Measurements from ENCODE around the gene BSN. TPM values are rescaled to one million over a fixed set of nuclear protein-coding genes. Genes with fewer than 3 reads are reported as not detected.
"Not testable (repeated sequence)": the region's sequence is repeated elsewhere in the genome, so short reads cannot be mapped to it uniquely, and the experiment has no call there.

BSN gene
- polyA plus RNA-seq, 2 of the 4 experiments (the other 2 are of a cell fraction): 0.04 to 0.08 TPM

GRCh38 chr3:49689908-49690624 is 135.8 kb downstream of the BSN start:
- POLR2A ChIA-PET; DNase-seq (ENCODE audit: low read depth in 1 of 2, low spot score in 1 of 2); H3K4me1 ChIP-seq; H3K9me3 ChIP-seq; FAIRE-seq: not testable (repeated sequence)
- Histone ChIP-seq H3K27ac (peak overlapping the region; percentile 86 to 95), H3K4me3 (peak overlapping the region; percentile 92), H3K4me2 (peak overlapping the region; percentile 81)
- TF ChIP-seq, protein P1, sequence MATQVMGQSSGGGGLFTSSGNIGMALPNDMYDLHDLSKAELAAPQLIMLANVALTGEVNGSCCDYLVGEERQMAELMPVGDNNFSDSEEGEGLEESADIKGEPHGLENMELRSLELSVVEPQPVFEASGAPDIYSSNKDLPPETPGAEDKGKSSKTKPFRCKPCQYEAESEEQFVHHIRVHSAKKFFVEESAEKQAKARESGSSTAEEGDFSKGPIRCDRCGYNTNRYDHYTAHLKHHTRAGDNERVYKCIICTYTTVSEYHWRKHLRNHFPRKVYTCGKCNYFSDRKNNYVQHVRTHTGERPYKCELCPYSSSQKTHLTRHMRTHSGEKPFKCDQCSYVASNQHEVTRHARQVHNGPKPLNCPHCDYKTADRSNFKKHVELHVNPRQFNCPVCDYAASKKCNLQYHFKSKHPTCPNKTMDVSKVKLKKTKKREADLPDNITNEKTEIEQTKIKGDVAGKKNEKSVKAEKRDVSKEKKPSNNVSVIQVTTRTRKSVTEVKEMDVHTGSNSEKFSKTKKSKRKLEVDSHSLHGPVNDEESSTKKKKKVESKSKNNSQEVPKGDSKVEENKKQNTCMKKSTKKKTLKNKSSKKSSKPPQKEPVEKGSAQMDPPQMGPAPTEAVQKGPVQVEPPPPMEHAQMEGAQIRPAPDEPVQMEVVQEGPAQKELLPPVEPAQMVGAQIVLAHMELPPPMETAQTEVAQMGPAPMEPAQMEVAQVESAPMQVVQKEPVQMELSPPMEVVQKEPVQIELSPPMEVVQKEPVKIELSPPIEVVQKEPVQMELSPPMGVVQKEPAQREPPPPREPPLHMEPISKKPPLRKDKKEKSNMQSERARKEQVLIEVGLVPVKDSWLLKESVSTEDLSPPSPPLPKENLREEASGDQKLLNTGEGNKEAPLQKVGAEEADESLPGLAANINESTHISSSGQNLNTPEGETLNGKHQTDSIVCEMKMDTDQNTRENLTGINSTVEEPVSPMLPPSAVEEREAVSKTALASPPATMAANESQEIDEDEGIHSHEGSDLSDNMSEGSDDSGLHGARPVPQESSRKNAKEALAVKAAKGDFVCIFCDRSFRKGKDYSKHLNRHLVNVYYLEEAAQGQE (IDR thresholded peaks at IDR 0.05): peak; percentile 54; the same call in 1 of the 2 replicates
- CTCF ChIA-PET: interaction anchor here (1.0 to 2.9 kb wide), 3 partner anchors 9 to 150 kb away, joined by 3 to 13 read pairs (median 4); no protein-coding TSS in a partner anchor
- peak in 1 of 2 experiments; percentile 0; a peak in 1 of 6 replicates for ATAC-seq
- WGBS (ENCODE audit: missing lambda C conversion rate): 25% methylated on average over 5 of the region's 16 CpGs

DNA sequence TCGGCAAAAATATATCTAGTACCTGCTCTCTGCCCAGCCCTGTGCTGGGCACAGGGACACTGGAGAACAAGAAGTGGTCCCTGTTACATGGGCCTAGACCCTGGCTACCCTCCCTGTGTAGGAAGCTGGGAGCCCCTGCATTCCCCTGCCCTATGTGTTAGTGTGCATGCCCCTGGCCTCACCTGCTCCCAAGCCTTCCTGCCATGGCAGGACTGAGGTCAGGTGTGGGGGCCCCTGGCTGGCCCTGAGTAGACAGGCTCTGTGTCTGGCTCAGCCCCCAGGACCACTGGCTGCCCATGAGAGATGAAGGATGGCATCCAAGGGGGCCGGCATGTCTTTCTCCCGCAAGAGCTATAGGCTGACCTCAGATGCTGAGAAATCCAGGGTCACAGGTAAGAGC is 136.6 kb downstream of the BSN start:
- FAIRE-seq; H3K27ac ChIP-seq; DNase-seq (ENCODE audit: low read depth in 1 of 2, low spot score in 1 of 2); H3K4me3 ChIP-seq; H3K9me3 ChIP-seq; ATAC-seq; H3K4me1 ChIP-seq: not testable (repeated sequence)
- WGBS (ENCODE audit: missing lambda C conversion rate): 100% methylated on average over 2 of the region's 3 CpGs
- CTCF ChIA-PET: interaction anchor here (2.9 kb wide), 1 partner anchor 151 kb away, joined by 13 read pairs; no protein-coding TSS in a partner anchor
- POLR2A ChIA-PET: interaction anchor here (0.6 kb wide), 1 partner anchor 594 kb away, joined by 4 read pairs; no protein-coding TSS in a partner anchor
- peak overlapping the region; percentile 81 for H3K4me2 ChIP-seq

DNA sequence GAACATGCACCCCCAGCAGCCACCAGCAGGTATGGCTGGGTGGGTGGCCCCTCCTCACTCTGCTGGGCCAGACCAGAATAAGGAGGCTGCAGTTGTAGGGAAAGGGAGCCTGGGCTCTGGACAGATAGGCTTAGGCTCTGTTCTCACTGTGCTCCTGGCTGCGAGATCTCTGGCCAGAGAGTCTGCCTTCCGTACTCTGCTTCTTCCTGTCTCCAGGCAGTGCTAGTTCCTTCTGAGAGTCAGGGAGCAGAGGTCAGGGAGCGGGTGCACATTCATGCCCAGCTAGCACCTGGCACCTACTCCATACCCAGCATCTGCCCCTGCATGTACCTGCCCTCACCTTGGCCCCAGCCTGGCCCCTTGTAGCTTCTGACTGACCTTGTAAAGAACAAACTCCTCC is 137.2 kb downstream of the BSN start:
- CTCF ChIA-PET: interaction anchor here (2.9 kb wide), 1 partner anchor 152 kb away, joined by 13 read pairs; no protein-coding TSS in a partner anchor
- FAIRE-seq; H3K4me2 ChIP-seq; DNase-seq (ENCODE audit: low read depth in 1 of 2, low spot score in 1 of 2); H3K9me3 ChIP-seq; H3K4me1 ChIP-seq; H3K4me3 ChIP-seq; ATAC-seq; H3K27ac ChIP-seq: not testable (repeated sequence)
- POLR2A ChIA-PET: interaction anchor here (0.6 kb wide), 1 partner anchor 595 kb away, joined by 4 read pairs; no protein-coding TSS in a partner anchor
- 100% methylated on average over 3 of the region's 3 CpGs for WGBS (ENCODE audit: missing lambda C conversion rate)

- H3K27ac ChIP-seq; POLR2A ChIA-PET; DNase-seq (ENCODE audit: low read depth in 1 of 2, low spot score in 1 of 2); FAIRE-seq; H3K4me1 ChIP-seq; H3K4me3 ChIP-seq; H3K9me3 ChIP-seq; H3K4me2 ChIP-seq; ATAC-seq: not testable (repeated sequence)
- 66% methylated on average over 5 of the region's 6 CpGs for WGBS (ENCODE audit: missing lambda C conversion rate)
- CTCF ChIA-PET: interaction anchor here (1.2 kb wide), 1 partner anchor 17 kb away, joined by 3 read pairs; no protein-coding TSS in a partner anchor
These were observed 140.3 kb downstream of the BSN start for GRCh38 chr3:49694409-49695070.

GRCh38 chr3:49695350-49696015 is 141.2 kb downstream of the BSN start:
- H3K4me3 ChIP-seq; H3K4me2 ChIP-seq; H3K9me3 ChIP-seq; ATAC-seq; POLR2A ChIA-PET; FAIRE-seq; DNase-seq (ENCODE audit: low read depth in 1 of 2, low spot score in 1 of 2); H3K4me1 ChIP-seq; H3K27ac ChIP-seq: not testable (repeated sequence)
- WGBS (ENCODE audit: missing lambda C conversion rate): 73% methylated on average over 3 of the region's 4 CpGs
- CTCF ChIA-PET: interaction anchor here (1.2 to 2.9 kb wide), 2 partner anchors 18 to 144 kb away, joined by 3 to 9 read pairs; no protein-coding TSS in a partner anchor
